Cortex of kidney (tissue), 1 donor: ENCODE results near the gene OARD1.

Source experiments
- DNase-seq: peaks from one replicate; lab custom pipeline; 2025; lab: John Stamatoyannopoulos, UW

The OARD1 gene

GRCh38 chr6:41074692-41075436 is 2.7 kb upstream of the OARD1 start:
- no peak for DNase-seq

- no peak for DNase-seq
Measured at GRCh38 chr6:41073968-41074691, 2.0 kb upstream of the OARD1 start.

GRCh38 chr6:41073203-41073967 is 1.2 kb upstream of the OARD1 start:
- peak; percentile 87 for DNase-seq

- peak; percentile 83 for DNase-seq
Measured at GRCh38 chr6:41072836-41073202, 663 bp upstream of the OARD1 start, which contains the start of gene NFYA. NFYA (plus strand) TSS chr6:41072974; CDS start chr6:41079090, 6,116 bp downstream.

- DNase-seq, result no peak
Measured at GRCh38 chr6:41071501-41071922, 644 bp downstream of the OARD1 start.

GRCh38 chr6:41066867-41067304 is 5.3 kb downstream of the OARD1 start:
- no peak for DNase-seq

GRCh38 chr6:41065550-41066026 is 6.6 kb downstream of the OARD1 start:
- no peak for DNase-seq

GRCh38 chr6:41064841-41065240 is 7.3 kb downstream of the OARD1 start:
- DNase-seq, result no peak

GRCh38 chr6:41063884-41064285 is 8.3 kb downstream of the OARD1 start:
- DNase-seq, result no peak

- DNase-seq, result no peak
Measured at GRCh38 chr6:41062056-41062455, 10.1 kb downstream of the OARD1 start.

- no peak for DNase-seq
Measured at GRCh38 chr6:41061196-41061726, 10.9 kb downstream of the OARD1 start.

GRCh38 chr6:41059556-41059955 is 12.6 kb downstream of the OARD1 start:
- no peak for DNase-seq

GRCh38 chr6:41058783-41059181 is 13.4 kb downstream of the OARD1 start:
- no peak for DNase-seq

- no peak for DNase-seq
Measured at GRCh38 chr6:41056768-41057490, 15.2 kb downstream of the OARD1 start.

GRCh38 chr6:41055149-41055548 is 17.0 kb downstream of the OARD1 start:
- no peak for DNase-seq

- no peak for DNase-seq
Measured at GRCh38 chr6:41054511-41054910, 17.6 kb downstream of the OARD1 start.

- DNase-seq, result no peak
Measured at GRCh38 chr6:41053041-41053440, 19.1 kb downstream of the OARD1 start, which contains the start of gene APOBEC2. APOBEC2 (plus strand) TSS chr6:41053202; CDS start chr6:41053348, 146 bp downstream.

- no peak for DNase-seq
Measured at GRCh38 chr6:41051873-41052272, 20.3 kb downstream of the OARD1 start.

- no peak for DNase-seq
Measured at GRCh38 chr6:41050536-41050935, 21.6 kb downstream of the OARD1 start.

GRCh38 chr6:41049955-41050354 is 22.2 kb downstream of the OARD1 start:
- no peak for DNase-seq

- no peak for DNase-seq
Measured at GRCh38 chr6:41049521-41049920, 22.6 kb downstream of the OARD1 start.
